T-helper 2 cell (primary cell): Measurements from ENCODE around the gene WSCD2.

Source experiments
- DNase-seq, 5 experiments: peaks; one replicate each; pipeline versions ENCODE4 v3.0.0 to v3.0.0-alpha.2; 2012 to 2022
- total RNA-seq, 2 donors: gene quantifications; one replicate each; lab custom pipeline; 2026; lab: John Stamatoyannopoulos, UW

The WSCD2 gene
- 0 to 0.74 reads per million in 2 donors for total RNA-seq

GRCh38 chr12:108129017-108129812 is at the start of gene WSCD2:
Gene WSCD2, plus strand, starts transcription at chr12:108129288. Its CDS starts 66,545 bp downstream, at chr12:108195833.
- DNase-seq: peak in 1 of 5 experiments; percentile 3

GRCh38 chr12:108079721-108080120 is 49.4 kb upstream of the WSCD2 start:
- DNase-seq: no peak

- no peak for DNase-seq
Measured at GRCh38 chr12:108080363-108080762, 48.7 kb upstream of the WSCD2 start.

- no peak for DNase-seq
Measured at GRCh38 chr12:108082485-108082884, 46.6 kb upstream of the WSCD2 start.

- no peak for DNase-seq
Measured at GRCh38 chr12:108087900-108088299, 41.2 kb upstream of the WSCD2 start.

- no peak for DNase-seq
Measured at GRCh38 chr12:108090107-108090899, 38.8 kb upstream of the WSCD2 start.

- no peak for DNase-seq
Measured at GRCh38 chr12:108090932-108091678, 38.0 kb upstream of the WSCD2 start.

- no peak for DNase-seq
Measured at GRCh38 chr12:108091679-108092051, 37.4 kb upstream of the WSCD2 start.

GRCh38 chr12:108093209-108093608 is 35.9 kb upstream of the WSCD2 start:
- no peak for DNase-seq

- DNase-seq: no peak
Measured at GRCh38 chr12:108094056-108094649, 34.9 kb upstream of the WSCD2 start.

- no peak for DNase-seq
Measured at GRCh38 chr12:108097160-108097911, 31.8 kb upstream of the WSCD2 start.

GRCh38 chr12:108098374-108098773 is 30.7 kb upstream of the WSCD2 start:
- DNase-seq: no peak

- DNase-seq: no peak
Measured at GRCh38 chr12:108099073-108099472, 30.0 kb upstream of the WSCD2 start.

- no peak for DNase-seq
Measured at GRCh38 chr12:108099778-108100489, 29.2 kb upstream of the WSCD2 start.

- no peak for DNase-seq
Measured at GRCh38 chr12:108101605-108102175, 27.4 kb upstream of the WSCD2 start.

- no peak for DNase-seq
Measured at GRCh38 chr12:108102363-108102762, 26.7 kb upstream of the WSCD2 start.

- DNase-seq: no peak
Measured at GRCh38 chr12:108103087-108103486, 26.0 kb upstream of the WSCD2 start.

GRCh38 chr12:108103517-108103916 is 25.6 kb upstream of the WSCD2 start:
- DNase-seq: no peak

- no peak for DNase-seq
Measured at GRCh38 chr12:108104657-108105056, 24.4 kb upstream of the WSCD2 start.

GRCh38 chr12:108106599-108106998 is 22.5 kb upstream of the WSCD2 start:
- DNase-seq: no peak

- DNase-seq: no peak
Measured at GRCh38 chr12:108107293-108107692, 21.8 kb upstream of the WSCD2 start.
